Upper lobe of left lung (tissue), 4 donors: ENCODE results near the gene STAT4.

Experiments
- POLR2A ChIP-seq, 4 donors: fragments of 450-650 bp; IDR thresholded peaks; one replicate each; pipeline ENCODE4 v1.5.1; 2016 to 2017; ENCODE audit warnings: antibody characterized with exemption in 4 of 4, mild to moderate bottlenecking in 2 of 4
- POLR2AphosphoS5 ChIP-seq, 2 donors: sonication (generic); formaldehyde crosslinking; IDR thresholded peaks; one replicate each; pipeline ENCODE4 v1.5.1; 2017; ENCODE audit warnings: antibody characterized with exemption in 2 of 2
- TF ChIP-seq, protein P1 (sequence below), 6 experiments: fragments of 450-650 bp in 4 of 6; fragments of 200-600 bp in 2 of 6; sonication (generic) in 2 of 6; IDR thresholded peaks; one replicate each; pipeline ENCODE4 v1.5.1; 2016 to 2019; ENCODE audit warnings: antibody characterized with exemption in 6 of 6

- TF ChIP-seq, protein P1, sequence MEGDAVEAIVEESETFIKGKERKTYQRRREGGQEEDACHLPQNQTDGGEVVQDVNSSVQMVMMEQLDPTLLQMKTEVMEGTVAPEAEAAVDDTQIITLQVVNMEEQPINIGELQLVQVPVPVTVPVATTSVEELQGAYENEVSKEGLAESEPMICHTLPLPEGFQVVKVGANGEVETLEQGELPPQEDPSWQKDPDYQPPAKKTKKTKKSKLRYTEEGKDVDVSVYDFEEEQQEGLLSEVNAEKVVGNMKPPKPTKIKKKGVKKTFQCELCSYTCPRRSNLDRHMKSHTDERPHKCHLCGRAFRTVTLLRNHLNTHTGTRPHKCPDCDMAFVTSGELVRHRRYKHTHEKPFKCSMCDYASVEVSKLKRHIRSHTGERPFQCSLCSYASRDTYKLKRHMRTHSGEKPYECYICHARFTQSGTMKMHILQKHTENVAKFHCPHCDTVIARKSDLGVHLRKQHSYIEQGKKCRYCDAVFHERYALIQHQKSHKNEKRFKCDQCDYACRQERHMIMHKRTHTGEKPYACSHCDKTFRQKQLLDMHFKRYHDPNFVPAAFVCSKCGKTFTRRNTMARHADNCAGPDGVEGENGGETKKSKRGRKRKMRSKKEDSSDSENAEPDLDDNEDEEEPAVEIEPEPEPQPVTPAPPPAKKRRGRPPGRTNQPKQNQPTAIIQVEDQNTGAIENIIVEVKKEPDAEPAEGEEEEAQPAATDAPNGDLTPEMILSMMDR (IDR thresholded peaks at IDR 0.05) = no peak
- TF ChIP-seq POLR2AphosphoS5 (IDR thresholded peaks at IDR 0.05) (no peak), POLR2A (IDR thresholded peaks at IDR 0.05) (no peak)
These were observed 170.1 kb downstream of the STAT4 start for GRCh38 chr2:190980630-190981209.
